ENCODE results near the gene SMTN.
"Not testable (repeated sequence)": the region's sequence is repeated elsewhere in the genome, so short reads cannot be mapped to it uniquely, and the experiment has no call there.

Gene SMTN

DNA sequence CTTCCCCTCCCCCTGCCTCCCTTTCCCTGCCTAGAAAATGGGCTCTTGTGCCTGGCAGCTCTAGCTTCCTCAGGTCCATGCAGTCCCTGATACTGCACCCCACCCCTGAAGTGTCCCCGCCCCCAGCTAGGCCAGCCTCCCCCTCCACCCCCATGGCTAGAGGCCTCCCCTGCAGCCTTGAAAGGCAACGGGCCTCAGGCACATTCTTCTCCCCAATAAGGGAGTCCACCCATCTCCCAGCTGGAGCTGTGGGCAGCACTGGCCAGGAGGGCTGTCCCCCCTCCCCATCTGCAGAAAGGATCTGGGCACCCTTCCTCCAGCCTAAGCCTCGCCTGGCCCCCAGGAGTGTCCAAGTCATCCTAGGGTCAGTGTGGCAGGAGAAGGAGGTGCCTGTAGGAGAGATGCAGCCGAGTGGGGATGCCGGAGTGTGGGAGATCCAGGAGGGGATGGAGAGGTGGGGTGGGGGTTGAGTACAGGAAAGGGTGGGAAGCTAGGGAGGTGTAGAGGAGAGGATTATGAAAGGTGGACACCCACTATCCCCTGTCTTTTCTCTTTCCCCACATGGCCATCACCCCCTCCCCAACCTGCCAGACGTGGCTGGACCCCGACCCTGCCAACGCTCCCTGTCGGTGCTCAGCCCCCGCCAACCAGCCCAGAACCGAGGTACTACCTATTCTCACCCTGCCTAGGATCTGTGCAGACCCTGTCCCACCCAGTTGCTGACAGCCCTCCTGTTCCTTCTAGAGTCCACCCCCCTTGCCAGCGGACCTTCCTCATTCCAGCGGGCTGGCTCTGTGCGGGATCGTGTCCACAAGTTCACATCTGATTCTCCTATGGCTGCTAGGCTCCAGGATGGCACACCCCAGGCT, 9.3 kb downstream of the SMTN start:
- no peak for DNase-seq (ENCODE audit: low read depth)

DNA sequence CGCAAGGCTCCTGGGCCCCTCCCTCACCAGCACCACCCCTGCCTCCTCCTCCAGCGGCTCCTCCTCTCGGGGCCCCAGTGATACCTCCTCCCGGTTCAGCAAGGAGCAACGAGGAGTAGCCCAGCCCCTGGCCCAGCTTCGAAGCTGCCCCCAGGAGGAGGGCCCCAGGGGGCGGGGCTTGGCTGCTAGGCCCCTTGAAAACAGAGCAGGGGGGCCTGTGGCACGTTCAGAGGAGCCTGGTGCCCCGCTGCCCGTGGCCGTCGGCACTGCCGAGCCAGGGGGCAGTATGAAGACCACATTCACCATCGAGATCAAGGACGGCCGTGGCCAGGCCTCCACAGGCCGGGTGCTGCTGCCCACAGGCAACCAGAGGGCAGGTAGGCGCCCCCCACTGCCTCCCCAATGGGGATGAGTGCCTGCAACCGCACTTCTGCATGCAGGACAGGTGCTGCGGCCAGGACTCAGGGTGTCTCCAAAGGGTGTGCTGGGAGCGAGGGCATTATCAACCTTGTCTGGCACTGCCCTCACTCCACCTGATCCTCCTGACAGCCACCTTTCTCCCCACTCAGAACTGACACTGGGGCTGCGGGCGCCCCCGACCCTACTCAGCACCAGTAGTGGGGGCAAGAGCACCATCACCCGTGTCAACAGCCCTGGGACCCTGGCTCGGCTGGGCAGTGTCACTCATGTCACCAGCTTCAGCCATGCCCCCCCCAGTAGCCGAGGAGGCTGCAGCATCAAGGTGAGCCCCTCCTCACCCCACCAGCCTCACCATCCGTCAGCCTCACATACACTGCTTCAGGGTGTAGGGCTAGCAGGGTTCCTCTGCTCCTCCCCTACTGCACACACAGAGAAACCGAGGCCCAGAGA, 10.2 kb downstream of the SMTN start:
- DNase-seq (ENCODE audit: low read depth): no peak

- DNase-seq (ENCODE audit: low read depth): no peak
Observed at GRCh38 chr22:31092161-31092560, 11.0 kb downstream of the SMTN start.

DNA sequence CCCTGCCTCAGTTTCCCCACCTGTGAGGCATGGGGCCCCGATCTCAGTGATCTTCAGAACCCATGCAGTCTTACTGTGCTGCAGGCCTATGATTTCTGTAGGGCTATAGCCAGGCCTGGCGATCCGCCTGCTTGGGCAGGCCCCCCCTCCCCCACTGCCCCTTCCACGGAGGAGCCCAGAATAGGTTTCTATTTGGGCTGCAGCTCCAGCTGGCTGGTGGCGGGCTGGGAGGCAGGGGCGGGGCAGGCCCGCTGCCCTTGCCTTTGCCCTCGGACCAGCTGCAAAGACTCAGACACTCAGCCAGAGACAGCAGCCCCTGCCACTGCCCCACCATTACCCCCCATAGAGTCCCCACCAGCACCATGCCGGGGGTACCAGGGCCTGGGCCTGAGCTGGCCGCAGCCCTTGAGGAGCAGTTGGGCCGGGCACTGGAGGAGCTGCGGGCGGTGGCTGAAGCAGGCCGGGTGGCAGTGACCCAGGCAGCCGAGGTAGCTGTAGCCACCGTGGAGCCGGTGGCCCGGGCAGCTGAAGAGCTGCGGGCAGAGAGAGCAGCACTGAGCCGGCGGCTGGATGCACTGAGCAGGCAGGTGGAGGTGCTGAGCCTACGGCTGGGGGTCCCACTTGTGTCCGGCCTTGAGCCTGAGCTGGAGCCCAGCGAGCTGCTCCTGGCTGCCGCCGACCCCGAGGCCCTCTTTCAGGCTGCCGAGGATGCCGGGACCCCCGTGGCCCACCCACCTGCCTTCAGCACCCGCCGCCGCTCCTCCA, 12.2 kb downstream of the SMTN start:
- no peak for DNase-seq (ENCODE audit: low read depth)

- DNase-seq (ENCODE audit: low read depth): no peak
Observed at GRCh38 chr22:31094021-31094551, 13.0 kb downstream of the SMTN start.

GRCh38 chr22:31094741-31095140, 13.6 kb downstream of the SMTN start:
- DNase-seq (ENCODE audit: low read depth): no peak

GRCh38 chr22:31095637-31096249, 14.6 kb downstream of the SMTN start:
- DNase-seq (ENCODE audit: low read depth): no peak

- no peak for DNase-seq (ENCODE audit: low read depth)
Observed at GRCh38 chr22:31096657-31097279, 15.7 kb downstream of the SMTN start.

- not testable (repeated sequence) for DNase-seq (ENCODE audit: low read depth)
Observed at GRCh38 chr22:31097539-31097938, 16.4 kb downstream of the SMTN start.

DNA sequence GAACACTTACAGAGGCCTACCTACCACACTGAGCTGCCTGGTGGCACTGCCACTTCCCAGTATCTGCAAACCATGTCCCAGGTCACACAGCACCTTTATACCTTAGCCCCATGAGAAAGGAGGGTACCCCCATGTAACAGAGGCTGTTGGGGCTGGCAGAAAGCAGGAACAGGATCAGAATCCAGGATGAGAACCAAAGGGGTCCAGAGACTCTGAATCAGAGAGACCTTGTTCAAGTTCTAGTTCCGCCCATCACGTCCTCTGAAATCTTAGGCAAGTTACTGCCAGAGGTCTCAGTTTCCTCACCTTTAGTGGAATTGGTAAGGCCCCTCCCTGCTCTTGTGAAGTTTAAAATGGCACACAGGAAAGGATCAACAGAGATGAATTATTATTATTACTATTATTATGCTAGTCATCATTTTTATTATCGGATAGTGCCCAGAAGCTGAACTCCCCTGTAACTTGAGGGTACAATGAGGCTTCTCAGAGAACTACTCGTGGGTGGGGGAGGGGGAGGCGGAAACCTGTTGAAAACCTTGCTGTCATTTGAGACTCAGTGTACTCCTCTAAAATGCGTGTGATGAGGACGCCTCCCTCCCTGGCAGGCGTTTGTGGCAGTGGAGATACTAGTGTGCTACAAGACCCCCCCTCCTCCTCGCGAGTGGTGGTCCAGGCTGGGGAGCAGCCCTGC, 17.0 kb downstream of the SMTN start:
- no peak for DNase-seq (ENCODE audit: low read depth)

DNA sequence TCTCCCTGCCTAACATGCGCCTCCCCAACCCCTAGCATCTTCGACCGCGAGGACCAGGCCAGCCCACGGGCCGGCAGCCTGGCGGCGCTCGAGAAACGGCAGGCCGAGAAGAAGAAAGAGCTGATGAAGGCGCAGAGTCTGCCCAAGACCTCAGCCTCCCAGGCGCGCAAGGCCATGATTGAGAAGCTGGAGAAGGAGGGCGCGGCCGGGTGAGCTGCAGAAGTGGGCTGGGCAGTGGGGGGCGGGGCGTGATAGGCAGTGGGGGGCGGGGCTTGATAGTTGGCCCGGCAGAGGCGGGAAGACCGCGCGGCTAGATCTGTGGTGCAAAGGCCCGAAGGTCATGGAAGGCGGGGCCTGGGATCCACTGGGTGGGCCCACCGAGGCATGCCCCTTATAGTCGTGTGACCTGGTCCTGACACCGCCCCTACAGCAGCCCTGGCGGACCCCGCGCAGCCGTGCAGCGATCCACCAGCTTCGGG, 17.6 kb downstream of the SMTN start:
- DNase-seq (ENCODE audit: low read depth): no peak

GRCh38 chr22:31099386-31099785, 18.3 kb downstream of the SMTN start:
- DNase-seq (ENCODE audit: low read depth): no peak

GRCh38 chr22:31099841-31100761, 19.0 kb downstream of the SMTN start:
- DNase-seq (ENCODE audit: low read depth): no peak

DNA sequence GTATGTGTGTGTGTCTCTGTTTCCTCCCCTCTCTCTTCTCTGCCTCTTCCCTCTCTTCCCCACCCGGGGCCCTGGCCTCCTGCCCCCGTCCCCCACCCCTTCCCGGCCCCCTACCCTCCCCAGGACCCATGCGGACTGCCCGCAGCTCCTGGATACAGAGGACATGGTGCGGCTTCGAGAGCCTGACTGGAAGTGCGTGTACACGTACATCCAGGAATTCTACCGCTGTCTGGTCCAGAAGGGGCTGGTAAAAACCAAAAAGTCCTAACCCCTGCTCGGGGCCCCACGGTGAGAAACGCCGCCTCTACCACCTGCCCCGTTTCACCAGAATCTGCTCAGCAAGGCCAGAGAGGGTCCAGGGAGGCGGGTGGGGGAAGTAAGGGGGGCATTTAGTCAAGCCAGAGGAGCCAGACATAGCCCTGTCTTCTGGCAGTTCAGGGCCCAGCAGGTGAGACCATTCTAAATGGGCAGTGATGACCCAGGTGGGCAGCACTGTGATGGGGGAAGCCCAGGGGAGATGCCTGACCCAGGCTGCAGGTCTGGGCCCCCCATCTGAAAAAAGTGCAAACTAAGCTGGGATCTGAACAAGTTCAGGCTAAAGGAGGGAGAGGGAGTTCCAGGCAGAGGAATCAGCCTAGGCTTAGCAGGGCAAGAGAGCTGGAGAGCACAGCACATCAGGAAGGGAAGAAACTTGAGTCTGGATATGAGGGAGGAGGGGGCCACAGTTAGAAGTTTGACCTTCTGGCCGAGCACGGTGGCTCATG, 19.8 kb downstream of the SMTN start:
- no peak for DNase-seq (ENCODE audit: low read depth)

- DNase-seq (ENCODE audit: low read depth): no peak
Observed at GRCh38 chr22:31102441-31103081, 21.4 kb downstream of the SMTN start.

DNA sequence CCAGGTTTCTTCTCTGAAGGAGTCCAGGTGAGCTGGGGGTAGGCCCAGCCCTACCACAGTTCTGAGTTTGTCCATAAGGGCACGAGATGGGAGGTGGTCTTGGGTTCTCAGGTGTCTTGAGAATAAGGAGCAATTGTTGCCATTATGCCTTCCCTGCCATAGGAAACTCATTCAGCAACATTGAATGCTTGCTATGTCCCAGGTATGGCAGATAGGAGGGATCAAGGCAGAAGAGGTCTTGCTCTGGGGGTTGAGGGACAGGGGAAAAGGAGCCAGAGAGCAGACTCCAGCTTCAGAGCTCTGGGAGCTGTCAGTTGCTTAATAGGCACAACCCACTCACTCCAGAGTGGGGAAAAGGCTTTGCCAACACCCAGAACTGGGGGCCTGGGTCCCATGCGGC, 22.0 kb downstream of the SMTN start:
- no peak for DNase-seq (ENCODE audit: low read depth)

DNA sequence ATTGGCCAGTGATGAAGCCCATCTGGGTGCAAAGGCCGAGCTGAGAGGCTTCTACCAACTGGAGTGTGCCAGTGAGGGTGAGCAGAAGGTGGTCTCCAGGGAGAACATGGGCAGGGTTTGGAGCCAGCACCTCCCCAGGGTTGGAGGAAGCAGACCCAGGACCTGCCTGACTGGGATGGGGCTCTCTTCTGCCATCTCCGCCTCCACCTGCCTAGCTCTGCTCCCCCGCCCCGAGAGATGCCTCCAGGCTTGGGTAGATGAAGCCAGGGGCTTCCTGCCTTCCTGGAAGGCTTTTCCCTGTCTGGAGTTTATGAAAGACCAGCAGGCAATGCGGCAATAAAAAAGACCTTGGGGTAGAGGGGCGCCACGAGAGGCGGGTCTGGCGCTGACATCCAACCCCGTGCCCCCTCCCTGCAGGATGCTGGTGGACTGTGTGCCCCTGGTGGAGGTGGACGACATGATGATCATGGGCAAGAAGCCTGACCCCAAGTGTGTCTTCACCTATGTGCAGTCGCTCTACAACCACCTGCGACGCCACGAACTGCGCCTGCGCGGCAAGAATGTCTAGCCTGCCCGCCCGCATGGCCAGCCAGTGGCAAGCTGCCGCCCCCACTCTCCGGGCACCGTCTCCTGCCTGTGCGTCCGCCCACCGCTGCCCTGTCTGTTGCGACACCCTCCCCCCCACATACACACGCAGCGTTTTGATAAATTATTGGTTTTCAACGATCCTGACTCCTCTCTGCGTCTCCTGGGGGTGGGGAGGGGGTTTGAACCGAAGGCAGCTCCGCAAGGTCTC, 23.0 kb downstream of the SMTN start:
- no peak for DNase-seq (ENCODE audit: low read depth)

Data from stimulated activated CD8-positive, alpha-beta memory T cell treated with anti-CD3 and anti-CD28 coated beads, Interleukin-15, amount 100 ng/mL, for 1 hour (primary cell).